ENCODE results near the gene MTUS2. TPM values are rescaled to one million over a fixed set of nuclear protein-coding genes. Genes with fewer than 3 reads are reported as not detected.

MTUS2 gene
- total and polyA plus RNA-seq, 10 of the 15 experiments (the other 5 are each of a cell fraction or from before 2014, with no cell fraction given) = under 0.01 to 0.05 (median 0.02) TPM; not detected in 6

- TF ChIP-seq BCLAF1 (IDR thresholded peaks at IDR 0.05) (no peak), BRCA1 (IDR thresholded peaks at IDR 0.05; ENCODE audit: low read depth, low read length) (no peak), SREBF2 (IDR thresholded peaks at IDR 0.05; ENCODE audit: low read length) (no peak)
These were observed 180.7 kb downstream of the MTUS2 start (continued) for GRCh38 chr13:29000826-29001225.

- H3K9me3 ChIP-seq (replicated peaks; ENCODE audit: control insufficient read depth, insufficient read depth, low read length) = no peaks in the 10 kb centered on the region
- no peak overlapping the region for H3K9ac ChIP-seq (ENCODE audit: control insufficient read depth, insufficient read depth, low read length)
- intact Hi-C loops (cut with micrococcal nuclease; ENCODE audit: unreplicated experiment) = no loop called here
- ChIA-PET CTCF (no interaction called here), POLR2A (no interaction called here), RAD21 (ENCODE audit: unreplicated experiment) (no interaction called here), SMC1A (ENCODE audit: uncharacterized antibody, unreplicated experiment) (no interaction called here)
- no TSS peak for BruUV-seq (replicated peaks)
- H3K36me3 ChIP-seq (ENCODE audit: control insufficient read depth in 2 of 2, insufficient read depth in 2 of 2, low read length in 1 of 2) = no peaks in the 10 kb centered on the region
- DNase-seq (ENCODE audit: low read depth, low spot score) (no peak), ATAC-seq (no peak), FAIRE-seq (no peak)
- WGBS (ENCODE audit: insufficient coverage, insufficient replicate concordance, low lambda C conversion rate, missing lambda C conversion rate) = 21% methylated on average over 8 of the region's 8 CpGs
- no peaks in the 10 kb centered on the region for H3K4me1 ChIP-seq (ENCODE audit: control insufficient read depth, insufficient read depth, low read length)
- no peaks in the 10 kb centered on the region for H4K20me1 ChIP-seq (ENCODE audit: control insufficient read depth, insufficient read depth)
- H3K27ac ChIP-seq (ENCODE audit: control insufficient read depth, insufficient read depth) = no peak overlapping the region
- H3K4me2 ChIP-seq (ENCODE audit: control insufficient read depth, insufficient read depth) = no peak overlapping the region
- no peak for TF ChIP-seq GABPA (IDR thresholded peaks at IDR 0.05; ENCODE audit: low read depth)
- no peaks in the 10 kb centered on the region for H3K79me2 ChIP-seq (ENCODE audit: control insufficient read depth, insufficient read depth, low read length)
- no peak overlapping the region for H3K4me3 ChIP-seq
- H3K27me3 ChIP-seq (replicated peaks in 1 of 2; ENCODE audit: control insufficient read depth in 2 of 2, insufficient read depth in 2 of 2, low read length in 1 of 2) = no peaks in the 10 kb centered on the region; a peak in 1 of 4 replicates
- in situ Hi-C loops (cut with MboI) = no loop called here
- H2AFZ ChIP-seq (ENCODE audit: control insufficient read depth, low read depth, low read length) = no peak overlapping the region
These were observed 185.1 kb downstream of the MTUS2 start for GRCh38 chr13:29005035-29005762.
